ENCODE results near the gene AAGAB. TPM values are rescaled to one million over a fixed set of nuclear protein-coding genes. Genes with fewer than 3 reads are reported as not detected.

Gene AAGAB
- total and polyA plus RNA-seq, 12 donors, result 12.4 to 63.7 (median 29.2) TPM

DNA sequence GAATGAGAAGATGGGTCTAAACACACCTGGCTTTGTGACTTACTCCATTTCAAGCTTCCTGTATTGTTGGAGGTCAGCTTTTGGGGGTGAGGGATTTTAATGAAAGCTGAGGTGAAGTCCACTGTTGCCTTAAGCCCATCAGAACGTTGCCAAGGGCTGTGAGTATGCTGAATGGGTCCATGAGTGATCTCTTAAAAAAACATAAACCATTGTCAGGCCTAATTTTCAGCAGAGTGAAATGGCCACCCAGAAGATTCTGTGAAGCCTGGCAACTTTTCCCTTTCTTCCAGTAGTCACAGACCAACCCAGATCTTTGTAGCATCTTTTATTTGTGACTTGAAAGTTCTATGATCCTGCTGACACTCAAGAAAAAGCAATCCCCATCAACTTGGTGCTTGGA lies 102.0 kb downstream of the AAGAB start:
- no peaks in the 10 kb centered on the region for H3K36me3 ChIP-seq (replicated peaks in 1 of 2)
- no peak overlapping the region for H3K27ac ChIP-seq
- WGBS, 4 donors, result 83 to 93% (median 86%) methylated on average over 1 of the region's 1 CpG
- H3K9me3 ChIP-seq (replicated peaks in 1 of 3), result no peaks in the 10 kb centered on the region
- TF ChIP-seq POLR2A (IDR thresholded peaks at IDR 0.05), result no peak
- TF ChIP-seq, protein P1, sequence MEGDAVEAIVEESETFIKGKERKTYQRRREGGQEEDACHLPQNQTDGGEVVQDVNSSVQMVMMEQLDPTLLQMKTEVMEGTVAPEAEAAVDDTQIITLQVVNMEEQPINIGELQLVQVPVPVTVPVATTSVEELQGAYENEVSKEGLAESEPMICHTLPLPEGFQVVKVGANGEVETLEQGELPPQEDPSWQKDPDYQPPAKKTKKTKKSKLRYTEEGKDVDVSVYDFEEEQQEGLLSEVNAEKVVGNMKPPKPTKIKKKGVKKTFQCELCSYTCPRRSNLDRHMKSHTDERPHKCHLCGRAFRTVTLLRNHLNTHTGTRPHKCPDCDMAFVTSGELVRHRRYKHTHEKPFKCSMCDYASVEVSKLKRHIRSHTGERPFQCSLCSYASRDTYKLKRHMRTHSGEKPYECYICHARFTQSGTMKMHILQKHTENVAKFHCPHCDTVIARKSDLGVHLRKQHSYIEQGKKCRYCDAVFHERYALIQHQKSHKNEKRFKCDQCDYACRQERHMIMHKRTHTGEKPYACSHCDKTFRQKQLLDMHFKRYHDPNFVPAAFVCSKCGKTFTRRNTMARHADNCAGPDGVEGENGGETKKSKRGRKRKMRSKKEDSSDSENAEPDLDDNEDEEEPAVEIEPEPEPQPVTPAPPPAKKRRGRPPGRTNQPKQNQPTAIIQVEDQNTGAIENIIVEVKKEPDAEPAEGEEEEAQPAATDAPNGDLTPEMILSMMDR (IDR thresholded peaks at IDR 0.05), result no peak
- no peak overlapping the region for H3K4me3 ChIP-seq
- H3K27me3 ChIP-seq, result no peaks in the 10 kb centered on the region
- intact Hi-C loops (cut with DNase I), result no loop called here
- DNase-seq, result no peak
- peaks cover 12 to 19% of the 10 kb centered on the region in 2 donors for H3K4me1 ChIP-seq (replicated peaks in 1 of 2)

Other genes with a start within 250 kb of the AAGAB start
- gene SMAD3, start 189.1 kb downstream of the AAGAB start, total RNA-seq, result 10 to 100 TPM in 5 of 9 donors, 1 to 10 TPM in 4; 6.7 to 92.0 (median 14.3) TPM
- gene SMAD3, start 189.1 kb downstream of the AAGAB start, polyA plus RNA-seq, result 1 to 10 TPM; 6.4 to 7.8 (median 7.2) TPM
- 1 to 10 TPM in 8 of 9 donors, under 1 TPM in 1; 0.93 to 7.3 (median 3.0) TPM for gene IQCH, start 125 bp upstream of the AAGAB start, total RNA-seq
- gene IQCH, start 125 bp upstream of the AAGAB start, polyA plus RNA-seq, result 1 to 10 TPM in 1 of 3 donors, under 1 TPM in 2; 0.67 to 2.9 (median 0.97) TPM